ENCODE measurements around the gene RTL1.

- TF ChIP-seq SRSF9 (IDR thresholded peaks at IDR 0.05; ENCODE audit: borderline replicate concordance, insufficient read depth, low read depth, low read length, poor library complexity, severe bottlenecking): no peak
- TF ChIP-seq NAIF1 (CRISPR knock-in tag; IDR thresholded peaks at IDR 0.05; ENCODE audit: borderline replicate concordance): no peak
Measured at GRCh38 chr14:100883789-100884101, 19.8 kb downstream of the RTL1 start.
